ENCODE measurements around the gene HELB. TPM values are rescaled to one million over a fixed set of nuclear protein-coding genes. Genes with fewer than 3 reads are reported as not detected.

HELB gene
- total RNA-seq, 1 experiment from 2014 or later, result 9.3 TPM

DNA sequence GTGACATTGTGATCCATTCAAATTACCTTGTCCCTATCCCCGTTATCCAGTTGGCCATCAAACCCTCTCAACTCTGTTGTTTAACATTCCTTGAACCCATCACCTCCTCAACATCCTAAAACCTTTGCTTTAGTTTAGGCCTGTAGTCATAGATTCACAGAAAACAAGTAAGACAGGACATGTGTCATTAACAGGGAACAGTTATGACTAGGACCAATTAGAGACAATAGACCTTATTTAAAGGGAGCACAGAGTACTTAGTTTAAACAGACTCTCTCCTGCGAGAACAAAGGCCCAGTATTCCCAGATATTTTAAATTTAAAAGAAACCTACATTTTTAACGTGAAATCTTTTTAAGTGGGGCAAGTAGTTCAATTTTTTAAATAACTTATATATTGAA, 20.0 kb upstream of the HELB start:
- DNase-seq (ENCODE audit: low read depth, low spot score), result no peak
- no peak for ATAC-seq
- H3K79me2 ChIP-seq (ENCODE audit: insufficient read depth, low read length), result no peaks in the 10 kb centered on the region
- no peak overlapping the region for H2AFZ ChIP-seq (ENCODE audit: low read depth, low read length, poor library complexity, severe bottlenecking)
- intact Hi-C loops (cut with micrococcal nuclease), result no loop called here
- H3K4me2 ChIP-seq (ENCODE audit: low read length), result no peak overlapping the region
- H4K20me1 ChIP-seq (ENCODE audit: insufficient read depth), result no peaks in the 10 kb centered on the region
- ChIA-PET POLR2A (no interaction called here), RAD21 (ENCODE audit: low non-redundant PET in 1 of 2, low total read pairs in 2 of 2, uncharacterized antibody in 2 of 2, unreplicated experiment in 2 of 2) (no interaction called here), CTCF (interaction anchor here (2.0 kb wide), 1 partner anchor 13 kb away, joined by 6 read pairs; no protein-coding TSS in a partner anchor)
- TF ChIP-seq SIN3A (IDR thresholded peaks at IDR 0.05; ENCODE audit: low read depth) (no peak), EZH2phosphoT487 (IDR thresholded peaks at IDR 0.05; ENCODE audit: borderline replicate concordance) (no peak), FOSL1 (IDR thresholded peaks at IDR 0.05; ENCODE audit: low read depth) (no peak), MAX (IDR thresholded peaks at IDR 0.05) (no peak), CBX3 (IDR thresholded peaks at IDR 0.05; ENCODE audit: low read depth) (no peak), REST (IDR thresholded peaks at IDR 0.05; ENCODE audit: low read depth) (no peak), ZNF274 (IDR thresholded peaks at IDR 0.05; ENCODE audit: low read depth, low read length) (no peak), CEBPB (IDR thresholded peaks at IDR 0.05; ENCODE audit: low read depth) (no peak), ELF1 (IDR thresholded peaks at IDR 0.05; ENCODE audit: borderline replicate concordance, low read depth) (no peak), YY1 (IDR thresholded peaks at IDR 0.05; ENCODE audit: extremely low read depth, insufficient replicate concordance, low read depth, low read length) (no peak), EGR1 (IDR thresholded peaks at IDR 0.05; ENCODE audit: low read depth) (no peak), SP1 (IDR thresholded peaks at IDR 0.05; ENCODE audit: low read depth) (no peak), ZFX (IDR thresholded peaks at IDR 0.05) (no peak), RAD21 (IDR thresholded peaks at IDR 0.05; ENCODE audit: low read depth) (no peak), POLR2A (IDR thresholded peaks at IDR 0.05; ENCODE audit: borderline replicate concordance, extremely low read depth, insufficient read depth, insufficient read length) (no peak), SRF (IDR thresholded peaks at IDR 0.05; ENCODE audit: low read depth) (no peak), POLR2AphosphoS5 (IDR thresholded peaks at IDR 0.05; ENCODE audit: low read depth, low read length) (no peak)
- TF ChIP-seq, protein P1, sequence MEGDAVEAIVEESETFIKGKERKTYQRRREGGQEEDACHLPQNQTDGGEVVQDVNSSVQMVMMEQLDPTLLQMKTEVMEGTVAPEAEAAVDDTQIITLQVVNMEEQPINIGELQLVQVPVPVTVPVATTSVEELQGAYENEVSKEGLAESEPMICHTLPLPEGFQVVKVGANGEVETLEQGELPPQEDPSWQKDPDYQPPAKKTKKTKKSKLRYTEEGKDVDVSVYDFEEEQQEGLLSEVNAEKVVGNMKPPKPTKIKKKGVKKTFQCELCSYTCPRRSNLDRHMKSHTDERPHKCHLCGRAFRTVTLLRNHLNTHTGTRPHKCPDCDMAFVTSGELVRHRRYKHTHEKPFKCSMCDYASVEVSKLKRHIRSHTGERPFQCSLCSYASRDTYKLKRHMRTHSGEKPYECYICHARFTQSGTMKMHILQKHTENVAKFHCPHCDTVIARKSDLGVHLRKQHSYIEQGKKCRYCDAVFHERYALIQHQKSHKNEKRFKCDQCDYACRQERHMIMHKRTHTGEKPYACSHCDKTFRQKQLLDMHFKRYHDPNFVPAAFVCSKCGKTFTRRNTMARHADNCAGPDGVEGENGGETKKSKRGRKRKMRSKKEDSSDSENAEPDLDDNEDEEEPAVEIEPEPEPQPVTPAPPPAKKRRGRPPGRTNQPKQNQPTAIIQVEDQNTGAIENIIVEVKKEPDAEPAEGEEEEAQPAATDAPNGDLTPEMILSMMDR (IDR thresholded peaks at IDR 0.05 in 2 of 3, conservative IDR thresholded peaks at IDR 0.05 in 1 of 3; ENCODE audit: borderline replicate concordance in 1 of 3, insufficient read depth in 1 of 3, low read depth in 2 of 3, low read length in 2 of 3), result no peak
- TF ChIP-seq, protein P2, sequence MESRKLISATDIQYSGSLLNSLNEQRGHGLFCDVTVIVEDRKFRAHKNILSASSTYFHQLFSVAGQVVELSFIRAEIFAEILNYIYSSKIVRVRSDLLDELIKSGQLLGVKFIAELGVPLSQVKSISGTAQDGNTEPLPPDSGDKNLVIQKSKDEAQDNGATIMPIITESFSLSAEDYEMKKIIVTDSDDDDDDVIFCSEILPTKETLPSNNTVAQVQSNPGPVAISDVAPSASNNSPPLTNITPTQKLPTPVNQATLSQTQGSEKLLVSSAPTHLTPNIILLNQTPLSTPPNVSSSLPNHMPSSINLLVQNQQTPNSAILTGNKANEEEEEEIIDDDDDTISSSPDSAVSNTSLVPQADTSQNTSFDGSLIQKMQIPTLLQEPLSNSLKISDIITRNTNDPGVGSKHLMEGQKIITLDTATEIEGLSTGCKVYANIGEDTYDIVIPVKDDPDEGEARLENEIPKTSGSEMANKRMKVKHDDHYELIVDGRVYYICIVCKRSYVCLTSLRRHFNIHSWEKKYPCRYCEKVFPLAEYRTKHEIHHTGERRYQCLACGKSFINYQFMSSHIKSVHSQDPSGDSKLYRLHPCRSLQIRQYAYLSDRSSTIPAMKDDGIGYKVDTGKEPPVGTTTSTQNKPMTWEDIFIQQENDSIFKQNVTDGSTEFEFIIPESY (IDR thresholded peaks at IDR 0.05; ENCODE audit: extremely low read depth, insufficient replicate concordance, low read length), result no peak
- H3K9ac ChIP-seq (ENCODE audit: low read length), result no peak overlapping the region
- BruUV-seq (replicated peaks), result no TSS peak
- H3K9me2 ChIP-seq (ENCODE audit: insufficient read depth), result no peaks in the 10 kb centered on the region
- H3K4me3 ChIP-seq (replicated peaks in 1 of 2; ENCODE audit: low read depth in 1 of 2, low read length in 2 of 2), result no peak overlapping the region
- no peaks in the 10 kb centered on the region for H3K9me3 ChIP-seq (ENCODE audit: control insufficient read depth in 1 of 2, insufficient read depth in 1 of 2, low read depth in 1 of 2, low read length in 2 of 2)
- no peaks in the 10 kb centered on the region for H3K4me1 ChIP-seq (ENCODE audit: control insufficient read depth in 1 of 2, insufficient read depth in 2 of 2, low read length in 2 of 2)
- H3K27me3 ChIP-seq (ENCODE audit: insufficient read depth, low read length), result 0 out of 2 replicates have a peak, but pooled peaks cover 4% of the 10 kb centered on the region
- no peak overlapping the region for H3K27ac ChIP-seq (ENCODE audit: low read depth, low read length)
- no peaks in the 10 kb centered on the region for H3K36me3 ChIP-seq (ENCODE audit: control insufficient read depth in 1 of 2, insufficient read depth in 2 of 2, low read length in 2 of 2)

Data from HCT116 (cell line).